ENCODE results near the gene JAG1.

DNA sequence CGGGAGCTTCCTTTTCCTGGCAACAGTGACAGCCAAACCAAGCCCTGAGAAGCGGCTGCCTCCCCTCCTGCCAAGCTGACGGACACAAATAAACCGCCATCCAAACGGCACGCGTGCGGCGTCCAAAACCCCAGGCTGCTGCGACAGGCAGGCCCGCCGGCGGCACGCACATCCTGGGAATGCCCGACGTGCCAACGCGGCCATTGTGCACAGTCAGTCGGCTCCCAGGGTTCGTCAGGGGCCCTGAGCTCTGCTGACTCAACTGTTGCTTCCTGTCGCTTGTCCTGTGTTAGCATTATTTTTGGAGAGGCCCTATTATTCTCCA, 6.8 kb downstream of the JAG1 start:
- TF ChIP-seq, protein P1, sequence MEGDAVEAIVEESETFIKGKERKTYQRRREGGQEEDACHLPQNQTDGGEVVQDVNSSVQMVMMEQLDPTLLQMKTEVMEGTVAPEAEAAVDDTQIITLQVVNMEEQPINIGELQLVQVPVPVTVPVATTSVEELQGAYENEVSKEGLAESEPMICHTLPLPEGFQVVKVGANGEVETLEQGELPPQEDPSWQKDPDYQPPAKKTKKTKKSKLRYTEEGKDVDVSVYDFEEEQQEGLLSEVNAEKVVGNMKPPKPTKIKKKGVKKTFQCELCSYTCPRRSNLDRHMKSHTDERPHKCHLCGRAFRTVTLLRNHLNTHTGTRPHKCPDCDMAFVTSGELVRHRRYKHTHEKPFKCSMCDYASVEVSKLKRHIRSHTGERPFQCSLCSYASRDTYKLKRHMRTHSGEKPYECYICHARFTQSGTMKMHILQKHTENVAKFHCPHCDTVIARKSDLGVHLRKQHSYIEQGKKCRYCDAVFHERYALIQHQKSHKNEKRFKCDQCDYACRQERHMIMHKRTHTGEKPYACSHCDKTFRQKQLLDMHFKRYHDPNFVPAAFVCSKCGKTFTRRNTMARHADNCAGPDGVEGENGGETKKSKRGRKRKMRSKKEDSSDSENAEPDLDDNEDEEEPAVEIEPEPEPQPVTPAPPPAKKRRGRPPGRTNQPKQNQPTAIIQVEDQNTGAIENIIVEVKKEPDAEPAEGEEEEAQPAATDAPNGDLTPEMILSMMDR (IDR thresholded peaks at IDR 0.05), result no peak
- no peak for TF ChIP-seq POLR2A (IDR thresholded peaks at IDR 0.05)

Measured in testis (tissue), 2 donors.